GM12873 (cell line): Measurements from ENCODE around the gene RPL10L.

Experiments used
- TF ChIP-seq, protein P1 (sequence below): IDR thresholded peaks from 2 replicates; pipeline ENCODE4 v1.5.1; 2012; ENCODE audit warnings: low read depth, mild to moderate bottlenecking, moderate library complexity, low read length, control low read depth; ENCODE audit not compliant: insufficient read depth; ENCODE audit errors: missing control alignments

RPL10L gene

DNA sequence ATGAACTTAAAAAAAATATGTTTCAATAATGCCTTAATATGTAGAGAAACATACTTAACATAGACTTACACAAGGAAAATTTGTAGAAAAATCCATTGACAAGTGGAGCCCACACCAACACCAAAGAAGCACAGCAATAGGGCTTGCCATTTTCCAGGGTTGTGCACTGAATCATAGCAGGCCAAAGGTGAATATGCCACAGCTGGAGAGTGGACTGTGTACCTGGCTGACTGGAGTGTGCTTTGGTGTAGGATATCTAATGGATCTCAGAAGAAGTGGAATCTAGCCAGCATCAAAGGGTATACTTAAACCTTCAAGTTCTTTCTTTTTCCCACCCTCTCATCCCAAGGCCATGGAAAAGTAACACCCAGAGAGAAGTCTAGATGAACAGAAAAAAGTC is 4.8 kb downstream of the RPL10L start:
- TF ChIP-seq, protein P1, sequence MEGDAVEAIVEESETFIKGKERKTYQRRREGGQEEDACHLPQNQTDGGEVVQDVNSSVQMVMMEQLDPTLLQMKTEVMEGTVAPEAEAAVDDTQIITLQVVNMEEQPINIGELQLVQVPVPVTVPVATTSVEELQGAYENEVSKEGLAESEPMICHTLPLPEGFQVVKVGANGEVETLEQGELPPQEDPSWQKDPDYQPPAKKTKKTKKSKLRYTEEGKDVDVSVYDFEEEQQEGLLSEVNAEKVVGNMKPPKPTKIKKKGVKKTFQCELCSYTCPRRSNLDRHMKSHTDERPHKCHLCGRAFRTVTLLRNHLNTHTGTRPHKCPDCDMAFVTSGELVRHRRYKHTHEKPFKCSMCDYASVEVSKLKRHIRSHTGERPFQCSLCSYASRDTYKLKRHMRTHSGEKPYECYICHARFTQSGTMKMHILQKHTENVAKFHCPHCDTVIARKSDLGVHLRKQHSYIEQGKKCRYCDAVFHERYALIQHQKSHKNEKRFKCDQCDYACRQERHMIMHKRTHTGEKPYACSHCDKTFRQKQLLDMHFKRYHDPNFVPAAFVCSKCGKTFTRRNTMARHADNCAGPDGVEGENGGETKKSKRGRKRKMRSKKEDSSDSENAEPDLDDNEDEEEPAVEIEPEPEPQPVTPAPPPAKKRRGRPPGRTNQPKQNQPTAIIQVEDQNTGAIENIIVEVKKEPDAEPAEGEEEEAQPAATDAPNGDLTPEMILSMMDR: no peak

DNA sequence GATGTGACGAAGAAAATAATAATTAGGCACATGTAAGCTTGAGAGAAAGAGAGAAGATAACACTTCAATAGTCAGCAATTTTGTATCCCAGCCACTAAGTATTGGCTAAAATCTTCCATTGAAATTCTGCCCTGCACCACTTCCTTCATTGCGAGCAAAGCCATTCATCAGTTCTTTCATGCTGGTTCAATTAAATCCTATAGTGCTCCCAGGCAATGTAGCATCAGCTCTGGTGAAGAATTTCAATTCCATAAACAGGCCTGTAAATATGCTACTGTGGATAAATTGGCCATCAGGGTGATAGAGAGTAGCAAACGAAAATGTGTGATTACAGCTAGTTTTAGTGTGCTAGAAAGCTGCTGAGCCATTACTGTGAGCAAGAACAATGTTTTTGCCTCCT is 24.7 kb downstream of the RPL10L start:
- TF ChIP-seq, protein P1: no peak
